DND-41 (cell line): ENCODE results near the gene ACTR6.

Experiments used
- ATAC-seq: fragments of 200-7000 bp; cut with Tn5 transposase; 3 replicates; pipeline ENCODE4 v1.9.1; 2021; ENCODE audit warnings: low read depth; ENCODE audit not compliant: insufficient read depth
- DNase-seq: peaks from one replicate; pipeline ENCODE4 v3.0.0-alpha.2; 2020
- H2AFZ ChIP-seq: 2 replicates; pipeline ENCODE4 v1.6.0; 2012; ENCODE audit warnings: low read depth, low read length
- H3K27ac ChIP-seq: 2 replicates; pipeline ENCODE4 v1.5.1; 2012; ENCODE audit warnings: low read length, inconsistent platforms
- H3K27me3 ChIP-seq: fragments of 200-600 bp; sonication (generic); 2 replicates; pipeline ENCODE4 v1.6.0; 2012; ENCODE audit warnings: low read length, mild to moderate bottlenecking, inconsistent platforms; ENCODE audit not compliant: insufficient read depth, poor library complexity
- H3K36me3 ChIP-seq: 2 replicates; pipeline ENCODE4 v1.5.1; 2012; ENCODE audit warnings: low read length, inconsistent platforms; ENCODE audit not compliant: insufficient read depth
- H3K4me1 ChIP-seq: 2 replicates; pipeline ENCODE4 v1.5.1; 2012; ENCODE audit warnings: mild to moderate bottlenecking, low read length; ENCODE audit not compliant: insufficient read depth
- H3K4me2 ChIP-seq: 2 replicates; pipeline ENCODE4 v1.6.0; 2012; ENCODE audit warnings: mild to moderate bottlenecking, moderate library complexity, low read length, inconsistent platforms; ENCODE audit not compliant: insufficient read depth
- H3K4me3 ChIP-seq, 2 experiments: fragments of 200-600 bp in 1 of 2; shearing (Covaris generic) in 1 of 2; 2 replicates each; pipeline ENCODE4 v1.5.1; 2012 to 2016; ENCODE audit warnings: inconsistent platforms in 2 of 2, low read length in 2 of 2, mild to moderate bottlenecking in 2 of 2, low read depth in 1 of 2, moderate library complexity in 1 of 2
- H3K79me2 ChIP-seq: 2 replicates; pipeline ENCODE4 v1.6.0; 2012; ENCODE audit warnings: low read length, inconsistent platforms; ENCODE audit not compliant: insufficient read depth
- H3K9ac ChIP-seq: 2 replicates; pipeline ENCODE4 v1.6.0; 2012; ENCODE audit warnings: low read depth, mild to moderate bottlenecking, inconsistent platforms, low read length, moderate library complexity
- H3K9me3 ChIP-seq: 2 replicates; pipeline ENCODE4 v1.5.1; 2012; ENCODE audit warnings: low read length, moderate library complexity, mild to moderate bottlenecking, inconsistent platforms; ENCODE audit not compliant: insufficient read depth, severe bottlenecking
- H4K20me1 ChIP-seq: 2 replicates; pipeline ENCODE4 v1.6.0; 2012; ENCODE audit warnings: low read length; ENCODE audit not compliant: insufficient read depth
- EZH2 ChIP-seq: IDR thresholded peaks from 3 replicates; pipeline ENCODE4 v1.6.1; 2012; ENCODE audit warnings: borderline replicate concordance, low read depth, mild to moderate bottlenecking, moderate library complexity, low read length, inconsistent platforms; ENCODE audit not compliant: severe bottlenecking
- TF ChIP-seq, protein P1 (sequence below): IDR thresholded peaks from 2 replicates; pipeline ENCODE4 v1.5.1; 2012; ENCODE audit warnings: borderline replicate concordance, low read length, moderate library complexity, mild to moderate bottlenecking; ENCODE audit not compliant: poor library complexity, severe bottlenecking; ENCODE audit errors: extremely low read depth

The ACTR6 gene

DNA sequence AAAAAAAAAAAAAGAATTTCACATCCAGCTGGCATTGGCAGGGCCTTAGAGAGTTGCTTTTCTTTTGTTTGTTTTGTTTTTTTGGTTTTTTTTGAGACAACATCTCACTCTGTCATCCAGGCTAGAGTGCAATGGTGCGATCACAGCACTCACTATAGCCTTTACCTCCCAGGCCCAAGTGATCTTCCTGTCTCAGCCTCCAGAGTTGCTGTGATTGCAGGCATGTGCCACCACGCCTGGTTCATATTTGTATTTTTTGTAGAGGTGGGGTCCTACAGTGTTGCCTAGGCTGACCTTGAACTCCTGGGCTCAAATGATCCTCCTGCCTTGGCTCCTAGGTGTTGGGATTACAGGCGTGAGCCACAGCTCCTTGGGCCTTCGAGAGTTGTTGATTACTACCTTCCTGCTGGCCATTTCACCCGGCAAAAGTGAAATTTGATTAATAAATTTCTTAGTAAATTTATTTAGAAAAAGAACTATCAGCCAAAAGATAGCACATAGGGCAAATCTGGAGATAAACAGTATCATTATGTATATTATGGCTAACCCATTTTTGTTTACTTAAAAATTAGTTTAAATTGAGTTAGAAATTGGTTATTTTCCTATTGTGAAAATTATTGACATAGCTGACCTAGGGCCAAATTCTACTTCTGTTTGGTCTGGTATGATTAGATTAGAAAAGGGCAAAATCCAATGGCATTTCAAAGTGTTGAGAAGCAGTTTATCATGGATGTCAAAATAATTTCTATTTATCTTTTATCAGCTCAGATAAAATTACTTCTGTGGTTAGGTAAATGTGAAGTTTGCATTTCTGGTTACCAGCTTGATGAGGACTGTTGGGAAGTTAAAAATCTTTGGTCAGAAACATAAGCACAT, 12.6 kb downstream of the ACTR6 start:
- peaks cover 73% of the 10 kb centered on the region for H3K36me3 ChIP-seq
- H4K20me1 ChIP-seq: no peaks in the 10 kb centered on the region
- no peak overlapping the region for H3K4me3 ChIP-seq
- ATAC-seq (no peak), DNase-seq (no peak)
- H3K27ac ChIP-seq: no peak overlapping the region
- no peaks in the 10 kb centered on the region for H3K79me2 ChIP-seq
- no peak overlapping the region for H3K9ac ChIP-seq
- no peak overlapping the region for H3K4me2 ChIP-seq
- no peaks in the 10 kb centered on the region for H3K9me3 ChIP-seq
- no peak for TF ChIP-seq EZH2
- TF ChIP-seq, protein P1, sequence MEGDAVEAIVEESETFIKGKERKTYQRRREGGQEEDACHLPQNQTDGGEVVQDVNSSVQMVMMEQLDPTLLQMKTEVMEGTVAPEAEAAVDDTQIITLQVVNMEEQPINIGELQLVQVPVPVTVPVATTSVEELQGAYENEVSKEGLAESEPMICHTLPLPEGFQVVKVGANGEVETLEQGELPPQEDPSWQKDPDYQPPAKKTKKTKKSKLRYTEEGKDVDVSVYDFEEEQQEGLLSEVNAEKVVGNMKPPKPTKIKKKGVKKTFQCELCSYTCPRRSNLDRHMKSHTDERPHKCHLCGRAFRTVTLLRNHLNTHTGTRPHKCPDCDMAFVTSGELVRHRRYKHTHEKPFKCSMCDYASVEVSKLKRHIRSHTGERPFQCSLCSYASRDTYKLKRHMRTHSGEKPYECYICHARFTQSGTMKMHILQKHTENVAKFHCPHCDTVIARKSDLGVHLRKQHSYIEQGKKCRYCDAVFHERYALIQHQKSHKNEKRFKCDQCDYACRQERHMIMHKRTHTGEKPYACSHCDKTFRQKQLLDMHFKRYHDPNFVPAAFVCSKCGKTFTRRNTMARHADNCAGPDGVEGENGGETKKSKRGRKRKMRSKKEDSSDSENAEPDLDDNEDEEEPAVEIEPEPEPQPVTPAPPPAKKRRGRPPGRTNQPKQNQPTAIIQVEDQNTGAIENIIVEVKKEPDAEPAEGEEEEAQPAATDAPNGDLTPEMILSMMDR: no peak
- H3K27me3 ChIP-seq: no peaks in the 10 kb centered on the region
- no peak overlapping the region for H2AFZ ChIP-seq
- H3K4me1 ChIP-seq: no peaks in the 10 kb centered on the region

DNA sequence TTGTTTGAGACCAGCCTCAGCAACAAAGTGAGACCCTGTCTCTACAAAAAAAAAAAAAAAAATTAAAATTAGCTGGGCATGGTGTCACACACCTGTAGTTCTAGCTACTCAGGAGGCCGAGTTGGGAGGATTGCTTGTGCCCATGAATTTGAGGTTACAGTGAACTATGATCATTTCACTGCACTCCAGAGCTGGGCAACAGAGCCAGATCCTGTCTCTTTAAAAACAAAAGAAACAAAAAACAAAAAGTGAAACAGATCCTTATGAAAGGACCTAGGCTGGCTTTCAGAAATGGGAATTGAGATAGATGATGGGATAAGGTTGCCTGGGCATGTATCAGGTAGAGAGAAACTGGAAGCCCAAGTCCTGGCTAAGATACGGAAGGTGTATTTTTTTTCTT, 13.9 kb downstream of the ACTR6 start:
- no peaks in the 10 kb centered on the region for H3K4me1 ChIP-seq
- H3K27ac ChIP-seq: no peak overlapping the region
- H4K20me1 ChIP-seq: no peaks in the 10 kb centered on the region
- TF ChIP-seq, protein P1: no peak
- TF ChIP-seq EZH2: no peak
- no peak overlapping the region for H2AFZ ChIP-seq
- DNase-seq (no peak), ATAC-seq (no peak)
- H3K79me2 ChIP-seq: no peaks in the 10 kb centered on the region
- H3K4me2 ChIP-seq: no peak overlapping the region
- no peaks in the 10 kb centered on the region for H3K9me3 ChIP-seq
- H3K36me3 ChIP-seq: peaks cover 72% of the 10 kb centered on the region
- H3K4me3 ChIP-seq: no peak overlapping the region
- H3K9ac ChIP-seq: no peak overlapping the region
- H3K27me3 ChIP-seq: no peaks in the 10 kb centered on the region

DNA sequence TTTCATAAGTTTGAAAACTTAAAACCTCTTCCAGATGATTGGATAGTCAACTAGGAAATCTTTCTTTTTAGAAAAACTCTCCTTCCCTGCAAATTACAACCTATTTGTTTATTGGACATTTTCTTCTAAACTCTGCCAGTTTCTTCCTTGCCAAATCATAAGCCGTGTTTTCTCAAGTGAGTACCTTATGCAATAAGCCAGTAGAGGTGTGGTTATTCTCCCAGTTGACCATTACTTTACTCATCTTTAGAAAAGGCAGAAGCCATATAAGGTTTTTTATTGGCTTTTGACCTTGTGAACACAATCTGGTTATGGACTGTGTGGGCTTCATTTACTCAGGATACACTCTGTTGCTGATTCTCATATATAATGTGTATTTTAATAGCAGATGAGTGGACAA, 14.6 kb downstream of the ACTR6 start:
- Histone ChIP-seq H3K9me3 (no peaks in the 10 kb centered on the region), H3K4me3 (no peak overlapping the region), H3K4me1 (no peaks in the 10 kb centered on the region), H2AFZ (no peak overlapping the region), H3K36me3 (peaks cover 72% of the 10 kb centered on the region), H3K9ac (no peak overlapping the region), H3K4me2 (no peak overlapping the region), H3K27ac (no peak overlapping the region), H3K27me3 (no peaks in the 10 kb centered on the region), H4K20me1 (no peaks in the 10 kb centered on the region), H3K79me2 (no peaks in the 10 kb centered on the region)
- DNase-seq: no peak
- no peak for ATAC-seq
- TF ChIP-seq, protein P1: no peak
- TF ChIP-seq EZH2: no peak
